Omental fat pad (tissue), 4 donors: Measurements from ENCODE around the gene TCEAL7. TPM values are rescaled to one million over a fixed set of nuclear protein-coding genes. Genes with fewer than 3 reads are reported as not detected.
A peak's percentile ranks its signal among the peaks of the same experiment; 100 is the strongest.

Source experiments
- ATAC-seq: fragments of 150-250 bp; one replicate; pipeline ENCODE4 v1.9.1; 2016; ENCODE audit warnings: mild to moderate bottlenecking, moderate library complexity; ENCODE audit not compliant: low FRiP score
- DNase-seq: peaks from one replicate; pipeline ENCODE4 v3.0.0-alpha.2; 2019; ENCODE audit warnings: low spot score
- total RNA-seq, 4 donors: library from RNA; depleted of rRNA; stranded (reverse); fragments of >200 nt; gene quantifications; one replicate each; pipeline ENCODE4 v1.1.0, GENCODE V29; 2016
- TF ChIP-seq, protein P1 (sequence below), 3 donors: fragments of 450-650 bp; IDR thresholded peaks; one replicate each; pipeline ENCODE4 v1.5.1; 2016 to 2017; ENCODE audit warnings: antibody characterized with exemption in 3 of 3, mild to moderate bottlenecking in 3 of 3, moderate library complexity in 2 of 3

TCEAL7 gene
- total RNA-seq, 4 donors from 2014 or later, result 2.0 to 18.5 (median 6.7) TPM

- ATAC-seq (no peak), DNase-seq (no peak)
- TF ChIP-seq, protein P1, sequence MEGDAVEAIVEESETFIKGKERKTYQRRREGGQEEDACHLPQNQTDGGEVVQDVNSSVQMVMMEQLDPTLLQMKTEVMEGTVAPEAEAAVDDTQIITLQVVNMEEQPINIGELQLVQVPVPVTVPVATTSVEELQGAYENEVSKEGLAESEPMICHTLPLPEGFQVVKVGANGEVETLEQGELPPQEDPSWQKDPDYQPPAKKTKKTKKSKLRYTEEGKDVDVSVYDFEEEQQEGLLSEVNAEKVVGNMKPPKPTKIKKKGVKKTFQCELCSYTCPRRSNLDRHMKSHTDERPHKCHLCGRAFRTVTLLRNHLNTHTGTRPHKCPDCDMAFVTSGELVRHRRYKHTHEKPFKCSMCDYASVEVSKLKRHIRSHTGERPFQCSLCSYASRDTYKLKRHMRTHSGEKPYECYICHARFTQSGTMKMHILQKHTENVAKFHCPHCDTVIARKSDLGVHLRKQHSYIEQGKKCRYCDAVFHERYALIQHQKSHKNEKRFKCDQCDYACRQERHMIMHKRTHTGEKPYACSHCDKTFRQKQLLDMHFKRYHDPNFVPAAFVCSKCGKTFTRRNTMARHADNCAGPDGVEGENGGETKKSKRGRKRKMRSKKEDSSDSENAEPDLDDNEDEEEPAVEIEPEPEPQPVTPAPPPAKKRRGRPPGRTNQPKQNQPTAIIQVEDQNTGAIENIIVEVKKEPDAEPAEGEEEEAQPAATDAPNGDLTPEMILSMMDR (IDR thresholded peaks at IDR 0.05), result no peak
Measured at GRCh38 chrX:103367502-103367901, 37.5 kb downstream of the TCEAL7 start.

DNA sequence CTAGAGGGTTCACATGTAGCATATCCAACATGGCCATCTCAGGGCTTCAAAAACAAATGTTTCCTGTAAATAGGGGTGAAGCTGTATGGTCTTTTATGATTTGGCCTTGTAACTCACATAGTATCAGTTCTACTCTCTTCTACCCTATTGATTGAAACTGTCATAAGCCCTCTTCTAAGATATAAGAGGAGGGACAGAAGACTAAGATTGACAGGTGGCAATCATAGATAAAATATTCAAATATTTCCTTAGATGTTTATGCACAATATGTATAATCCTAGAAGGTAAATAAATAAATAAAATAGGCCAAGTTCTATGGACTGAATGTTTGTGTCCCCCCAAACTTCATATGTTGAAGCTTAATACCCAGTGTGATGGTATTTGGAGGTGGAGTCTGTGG, 39.4 kb downstream of the TCEAL7 start:
- TF ChIP-seq, protein P1 (IDR thresholded peaks at IDR 0.05), result no peak
- DNase-seq (no peak), ATAC-seq (no peak)

DNA sequence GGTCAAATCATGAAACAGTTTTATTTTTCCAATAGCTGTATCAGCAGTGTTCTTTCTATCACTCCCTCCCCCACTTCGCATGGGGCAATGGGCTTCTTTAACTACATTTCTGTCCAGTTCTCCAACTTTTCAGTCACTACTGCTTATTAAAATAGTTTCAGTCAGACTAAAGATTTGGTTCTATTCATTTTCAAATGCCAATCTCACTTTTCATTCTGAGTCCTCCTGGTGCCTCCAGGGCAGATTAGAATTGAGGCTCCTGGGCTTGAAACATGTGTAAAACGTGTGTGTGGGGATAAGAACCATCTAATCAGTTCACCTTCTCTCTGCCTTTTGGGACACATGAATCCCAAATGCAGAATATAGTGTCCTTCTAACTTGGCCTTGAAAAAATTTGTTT, 42.8 kb downstream of the TCEAL7 start:
- ATAC-seq, result no peak
- TF ChIP-seq, protein P1 (IDR thresholded peaks at IDR 0.05), result no peak
- DNase-seq, result no peak

DNA sequence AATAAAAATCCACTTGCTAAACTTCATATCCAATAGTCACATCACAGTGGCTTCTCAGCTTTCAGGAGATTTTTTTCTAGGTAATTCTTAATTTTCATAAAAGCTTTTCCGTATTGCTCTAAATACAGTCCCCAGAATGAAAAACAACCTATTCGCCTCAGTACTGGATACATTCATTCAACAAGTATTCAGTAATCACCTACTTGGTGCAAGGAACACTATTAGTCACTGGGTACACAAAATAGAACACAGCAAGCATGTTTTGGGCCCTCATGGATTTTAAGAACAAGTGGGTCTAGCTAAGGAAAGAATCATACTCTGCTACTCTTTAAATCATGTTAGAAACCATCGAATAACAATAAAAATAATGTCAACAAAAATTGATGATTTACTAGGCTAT, 43.5 kb downstream of the TCEAL7 start:
- TF ChIP-seq, protein P1 (IDR thresholded peaks at IDR 0.05), result no peak
- DNase-seq (no peak), ATAC-seq (no peak)

DNA sequence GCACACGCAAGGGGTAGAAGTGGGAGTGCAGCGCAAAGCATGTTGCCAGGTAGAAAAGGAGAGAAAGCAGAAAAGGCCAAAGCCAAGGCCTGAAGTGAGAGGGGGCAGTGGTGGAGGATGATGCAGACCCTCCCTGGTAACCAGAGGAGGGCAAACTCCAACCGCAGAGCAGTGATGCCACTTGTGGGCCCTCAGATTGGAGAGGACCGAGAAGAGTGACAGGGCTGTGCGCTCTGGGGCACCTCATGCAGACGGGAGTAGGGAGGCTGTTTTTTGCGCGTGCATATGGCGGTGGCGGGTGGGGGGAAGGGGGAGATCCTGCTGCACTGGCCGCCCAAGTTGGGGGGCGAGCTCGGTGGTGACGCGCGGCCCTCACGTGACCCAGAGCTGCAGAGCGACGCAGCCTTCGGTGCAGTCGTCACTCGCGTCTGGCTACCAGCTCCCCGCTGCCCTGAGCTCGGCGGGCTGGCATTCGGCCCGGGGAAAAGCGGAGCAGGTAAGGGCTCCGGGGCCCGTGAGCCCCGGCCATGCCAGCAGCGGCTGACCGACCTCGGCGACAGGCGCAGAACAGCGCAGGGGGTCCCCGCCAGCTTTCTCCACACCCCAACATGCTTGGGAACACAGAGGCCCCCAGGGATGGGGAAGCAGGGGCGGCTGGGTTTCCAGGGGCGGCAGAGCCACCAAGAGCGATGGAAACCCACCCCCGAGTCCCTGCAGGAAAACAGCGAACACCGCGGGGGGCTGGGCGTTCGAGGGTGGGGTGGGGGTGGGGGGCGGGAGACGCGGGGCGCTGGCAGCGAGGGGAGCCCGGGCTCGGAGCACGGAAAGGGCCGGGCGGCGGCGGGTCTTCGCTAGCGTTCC, 46.3 kb downstream of the TCEAL7 start, which contains the start of gene BEX3:
TSS of gene BEX3 (plus strand) at position 421 of the 861 bp plus-strand sequence. CDS start 984 bp downstream, outside the sequence.
- TF ChIP-seq, protein P1 (IDR thresholded peaks at IDR 0.05), result no peak
- DNase-seq (no peak), ATAC-seq (peak; percentile 72)

DNA sequence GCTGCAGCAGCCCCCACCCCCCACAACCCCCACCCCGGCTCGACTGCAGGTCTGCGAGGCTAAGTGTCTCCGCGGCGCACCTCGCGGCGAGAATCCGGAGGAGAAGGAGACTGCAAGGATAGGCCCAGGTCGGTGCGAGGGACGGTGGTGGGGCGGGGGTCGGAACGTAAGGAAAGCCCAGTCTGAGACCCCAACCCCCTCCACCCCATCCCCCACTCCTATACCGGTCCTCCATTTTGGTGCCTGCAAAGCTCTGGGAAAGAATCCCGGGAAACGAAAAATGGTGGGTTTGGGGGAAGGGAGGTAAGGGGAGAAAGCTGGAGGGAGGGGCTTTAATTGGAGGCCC, 46.9 kb downstream of the TCEAL7 start:
- TF ChIP-seq, protein P1 (IDR thresholded peaks at IDR 0.05), result no peak
- DNase-seq (no peak), ATAC-seq (peak; percentile 25)

DNA sequence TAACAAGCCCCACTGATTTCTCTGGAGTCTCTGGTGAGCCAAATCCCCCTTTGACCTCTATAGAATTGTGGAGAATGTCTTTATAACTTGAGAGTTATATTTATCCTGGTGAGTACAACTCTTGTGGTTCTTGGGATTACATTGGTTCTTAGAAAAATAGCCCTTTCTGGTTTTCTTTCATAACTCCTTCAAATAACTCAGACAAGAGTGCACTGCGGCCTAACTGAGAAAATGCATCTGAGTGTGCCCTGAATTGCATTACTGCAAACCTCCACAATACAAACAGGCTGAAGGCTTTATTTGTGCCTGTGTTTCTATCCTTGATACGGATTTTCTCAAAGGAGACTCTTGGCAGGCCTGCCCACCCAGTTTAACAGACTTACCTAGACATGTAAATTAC, 49.0 kb downstream of the TCEAL7 start:
- no peak for DNase-seq
- ATAC-seq, result no peak
- TF ChIP-seq, protein P1 (IDR thresholded peaks at IDR 0.05), result no peak
